Measurements from ENCODE around the gene CTNNA2.
A peak's percentile ranks its signal among the peaks of the same experiment; 100 is the strongest.

CTNNA2 gene

GRCh38 chr2:80209458-80209857 is 696.6 kb downstream of the CTNNA2 start:
- no peak for DNase-seq (ENCODE audit: low read depth)

- no peak for DNase-seq (ENCODE audit: low read depth)
Observed at GRCh38 chr2:80217446-80217845, 704.6 kb downstream of the CTNNA2 start.

GRCh38 chr2:80222644-80223043 is 709.8 kb downstream of the CTNNA2 start:
- no peak for DNase-seq (ENCODE audit: low read depth)

DNA sequence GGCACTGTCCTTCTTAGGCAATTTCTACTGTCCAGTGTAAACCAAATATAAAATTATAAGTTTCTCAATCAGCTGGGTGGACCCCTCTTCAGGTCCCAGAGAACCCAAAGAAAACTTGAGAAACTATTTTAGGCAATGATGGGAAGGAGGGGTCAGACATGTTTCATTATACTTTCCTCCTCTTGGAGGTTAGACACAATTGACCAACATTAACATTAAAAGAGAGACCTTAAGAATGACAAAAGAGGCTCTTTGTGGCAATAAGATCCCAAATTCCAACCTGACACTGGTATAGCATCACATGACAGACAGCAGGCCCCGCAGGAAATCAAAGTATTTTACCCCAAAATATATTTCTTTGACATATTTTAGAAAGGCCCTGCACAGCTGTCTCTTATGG is 718.6 kb downstream of the CTNNA2 start:
- DNase-seq (ENCODE audit: low read depth): no peak

DNA sequence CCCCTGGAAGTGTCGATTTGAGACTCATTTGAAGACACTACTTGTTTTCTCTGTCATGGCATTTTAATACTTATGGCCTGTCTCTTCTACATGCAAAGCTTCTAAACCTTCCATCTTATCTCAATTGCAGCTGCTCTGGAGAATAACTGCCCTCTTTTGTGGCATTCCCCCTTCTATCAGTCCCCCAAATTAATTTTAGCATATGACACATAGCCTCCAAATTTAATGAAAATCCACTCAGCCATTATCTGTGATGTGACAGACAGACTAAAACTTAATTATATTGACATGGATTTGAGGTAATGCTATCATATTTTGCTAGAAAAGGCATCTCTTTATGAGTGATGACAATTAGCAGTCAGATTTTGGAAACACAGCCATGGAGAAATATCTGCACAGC is 720.5 kb downstream of the CTNNA2 start:
- no peak for DNase-seq (ENCODE audit: low read depth)

- peak; percentile 17 for DNase-seq (ENCODE audit: low read depth)
Observed at GRCh38 chr2:80238692-80239469, 726.0 kb downstream of the CTNNA2 start.

GRCh38 chr2:80242355-80242910 is 729.6 kb downstream of the CTNNA2 start:
- DNase-seq (ENCODE audit: low read depth): no peak

GRCh38 chr2:80244905-80245584 is 732.2 kb downstream of the CTNNA2 start:
- no peak for DNase-seq (ENCODE audit: low read depth)

DNA sequence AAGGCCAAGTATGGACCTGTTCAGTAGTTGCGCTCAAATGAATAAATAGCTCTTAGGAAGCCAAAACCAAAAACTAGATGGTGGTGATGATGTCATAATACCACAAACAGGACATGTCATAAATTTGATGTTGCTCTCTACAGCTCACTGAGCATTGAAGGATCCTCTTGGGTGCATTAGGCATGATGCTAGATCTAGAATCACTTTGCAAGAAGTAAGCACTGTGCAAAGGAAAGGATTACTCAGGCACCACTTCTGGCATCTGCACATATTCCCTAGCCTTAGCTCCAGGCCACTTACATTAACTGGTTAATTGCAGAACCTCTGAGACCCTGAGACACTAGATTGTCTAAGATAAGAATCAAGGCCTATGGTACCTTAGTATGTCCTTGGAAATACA is 733.7 kb downstream of the CTNNA2 start:
- no peak for DNase-seq (ENCODE audit: low read depth)

GRCh38 chr2:80247339-80247738 is 734.5 kb downstream of the CTNNA2 start:
- no peak for DNase-seq (ENCODE audit: low read depth)

DNA sequence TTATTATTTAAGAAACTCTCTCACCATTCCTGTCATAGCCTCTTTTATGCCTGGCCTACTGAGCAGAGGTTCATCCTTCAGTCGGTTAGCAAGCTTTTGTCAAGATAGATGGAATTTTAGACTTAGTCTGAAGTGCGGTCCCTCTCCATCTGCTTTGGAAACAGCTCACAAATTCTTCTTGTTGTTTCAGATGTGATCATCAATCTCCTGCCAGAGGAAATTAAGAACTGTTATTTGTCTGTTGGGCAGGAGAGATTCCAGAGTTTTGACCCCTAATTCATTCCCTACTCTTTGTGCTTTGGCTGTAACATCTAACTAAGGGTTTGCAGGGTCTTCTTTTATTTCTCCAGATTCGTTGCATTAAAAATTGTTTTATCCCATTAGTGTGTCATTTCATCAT is 735.3 kb downstream of the CTNNA2 start:
- no peak for DNase-seq (ENCODE audit: low read depth)

GRCh38 chr2:80252294-80252986 is 739.6 kb downstream of the CTNNA2 start:
- DNase-seq (ENCODE audit: low read depth): no peak

DNA sequence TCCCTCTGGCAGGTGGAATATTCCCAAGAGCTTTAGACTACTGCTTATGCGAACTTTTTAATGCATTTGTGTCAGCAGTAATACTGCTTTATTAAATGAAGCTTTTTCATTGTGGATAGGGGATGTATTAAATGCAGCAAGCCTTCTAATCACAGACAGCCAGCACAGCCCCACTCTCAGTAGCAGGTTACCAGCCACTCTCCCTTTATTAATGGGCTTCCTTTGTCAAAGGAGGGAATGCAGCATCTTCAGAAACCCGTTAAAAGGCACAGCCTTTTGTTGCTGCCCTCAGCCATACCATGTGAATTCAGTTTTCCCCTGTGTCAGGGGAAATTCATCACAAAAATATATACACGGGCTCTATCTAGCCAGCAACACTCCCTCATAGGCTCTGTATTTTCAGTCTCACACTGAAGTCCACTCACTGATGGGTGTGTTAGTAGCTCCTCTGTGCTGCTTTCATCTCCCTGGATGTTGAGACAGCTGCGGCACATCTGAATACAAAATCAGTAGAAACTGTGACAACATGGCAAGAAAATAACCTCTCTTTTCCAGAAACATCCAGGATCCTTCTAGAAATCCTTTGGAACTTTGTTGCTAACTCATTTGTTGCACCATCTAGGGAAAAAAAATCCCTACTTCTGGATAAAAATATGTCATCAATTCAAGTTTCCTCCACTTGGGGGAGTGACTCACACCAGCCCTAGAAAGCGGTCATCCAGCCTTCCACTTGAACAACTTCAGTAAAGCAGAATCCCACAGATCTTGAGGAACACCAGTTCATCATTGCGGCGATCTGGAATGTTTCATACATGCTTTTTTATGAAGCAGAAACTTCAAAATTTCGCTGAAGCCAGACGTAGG is 743.3 kb downstream of the CTNNA2 start:
- peak; percentile 14 for DNase-seq (ENCODE audit: low read depth)

DNA sequence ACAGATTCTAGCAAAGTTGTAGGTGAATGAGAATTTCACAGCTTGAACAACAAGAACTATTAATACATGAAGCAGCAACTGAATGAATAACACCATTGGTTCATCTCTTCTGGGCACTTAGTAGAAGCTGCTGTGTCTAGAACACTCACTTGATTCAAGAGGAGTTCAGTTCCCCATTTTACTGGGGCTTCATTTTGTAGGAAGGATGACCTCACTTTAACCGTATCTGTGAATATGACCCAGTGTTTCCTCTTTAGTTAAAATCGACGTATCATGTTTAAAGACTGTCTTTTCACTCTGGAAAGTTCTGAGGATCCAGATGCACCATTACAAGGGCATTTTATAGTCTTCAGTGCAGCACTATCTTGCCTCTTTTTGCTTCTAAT is 743.9 kb downstream of the CTNNA2 start:
- no peak for DNase-seq (ENCODE audit: low read depth)

- no peak for DNase-seq (ENCODE audit: low read depth)
Observed at GRCh38 chr2:80257450-80257849, 744.6 kb downstream of the CTNNA2 start.

GRCh38 chr2:80258341-80258740 is 745.5 kb downstream of the CTNNA2 start:
- DNase-seq (ENCODE audit: low read depth): no peak

DNA sequence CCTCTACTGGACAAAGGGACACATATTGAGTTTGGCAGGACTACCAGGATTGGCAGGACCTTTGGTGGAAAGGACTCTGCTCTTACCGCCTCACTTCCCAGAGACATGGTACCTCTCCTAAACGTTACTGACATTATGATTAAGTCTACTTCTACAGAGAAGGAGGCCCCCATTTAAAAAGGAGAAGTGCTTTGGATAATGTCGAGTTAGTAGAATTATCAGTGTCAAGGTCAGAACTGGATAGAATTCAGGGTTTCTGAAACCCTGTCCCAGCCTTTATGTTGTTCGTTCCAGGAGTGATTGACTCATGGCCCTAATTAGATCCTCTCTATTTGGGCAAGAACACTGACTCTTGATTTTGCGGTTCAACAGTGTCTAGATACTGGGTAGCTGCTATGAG is 745.9 kb downstream of the CTNNA2 start:
- no peak for DNase-seq (ENCODE audit: low read depth)

GRCh38 chr2:80259292-80259691 is 746.4 kb downstream of the CTNNA2 start:
- no peak for DNase-seq (ENCODE audit: low read depth)

GRCh38 chr2:80266231-80266630 is 753.4 kb downstream of the CTNNA2 start:
- no peak for DNase-seq (ENCODE audit: low read depth)

DNA sequence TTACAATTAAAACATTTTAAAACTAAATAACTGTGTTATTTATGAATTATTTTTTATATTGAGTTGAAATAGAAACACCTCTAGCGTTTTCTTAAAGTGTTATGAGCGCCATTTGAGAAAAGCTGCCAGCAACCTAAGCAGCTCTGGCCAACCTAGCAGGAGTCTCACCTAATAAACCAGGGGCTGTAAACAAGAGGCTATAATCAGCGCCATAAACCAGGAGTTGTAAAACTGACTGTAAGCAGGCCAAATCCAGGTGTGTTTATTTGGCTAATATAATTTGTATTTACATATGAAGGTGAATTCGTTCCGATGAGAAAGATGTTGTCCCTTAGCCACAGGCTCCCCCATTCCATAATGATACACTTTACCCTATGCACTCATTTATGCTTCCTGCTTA is 757.0 kb downstream of the CTNNA2 start:
- DNase-seq (ENCODE audit: low read depth): no peak

- no peak for DNase-seq (ENCODE audit: low read depth)
Observed at GRCh38 chr2:80280598-80280997, 767.7 kb downstream of the CTNNA2 start.

- no peak for DNase-seq (ENCODE audit: low read depth)
Observed at GRCh38 chr2:80281049-80281448, 768.2 kb downstream of the CTNNA2 start.
